HEK293 (cell line): ENCODE results near the gene HTR4.

Experiments
- ATF2 ChIP-seq: fragments of 450-650 bp; formaldehyde crosslinking; IDR thresholded peaks from 2 replicates; pipeline ENCODE4 v1.5.1; 2016; ENCODE audit warnings: missing biosample characterization, missing genetic modification characterization, low read depth
- CTCF ChIP-seq: fragments of 450-650 bp; formaldehyde crosslinking; IDR thresholded peaks from 2 replicates; pipeline ENCODE4 v1.5.1; 2016; ENCODE audit warnings: missing biosample characterization, missing genetic modification characterization
- SCRT2 ChIP-seq: fragments of 450-650 bp; formaldehyde crosslinking; IDR thresholded peaks from 2 replicates; pipeline ENCODE4 v1.5.1; 2016; ENCODE audit warnings: missing biosample characterization, missing genetic modification characterization
- ZBTB17 ChIP-seq: fragments of 450-650 bp; formaldehyde crosslinking; IDR thresholded peaks from 2 replicates; pipeline ENCODE4 v1.5.1; 2016; ENCODE audit warnings: missing biosample characterization, missing genetic modification characterization
- ZBTB21 ChIP-seq: fragments of 450-650 bp; formaldehyde crosslinking; IDR thresholded peaks from 2 replicates; pipeline ENCODE4 v1.5.1; 2017; ENCODE audit warnings: missing biosample characterization, missing genetic modification characterization
- ZNF175 ChIP-seq: fragments of 450-650 bp; formaldehyde crosslinking; IDR thresholded peaks from 2 replicates; pipeline ENCODE4 v1.5.1; 2016; ENCODE audit warnings: missing biosample characterization, missing genetic modification characterization
- ZNF24 ChIP-seq: fragments of 450-650 bp; formaldehyde crosslinking; IDR thresholded peaks from 2 replicates; pipeline ENCODE4 v1.5.1; 2016; ENCODE audit warnings: missing biosample characterization, missing genetic modification characterization
- ZNF274 ChIP-seq, 2 experiments: fragments of 200-500 bp in 1 of 2; fragments of 450-650 bp in 1 of 2; sonication (Bioruptor generic) in 1 of 2; formaldehyde crosslinking in 1 of 2; IDR thresholded peaks; 2 replicates each; pipeline versions ENCODE4 v1.5.1 to v1.6.1; 2014 to 2016; ENCODE audit warnings: borderline replicate concordance in 1 of 2, inconsistent platforms in 1 of 2, low read length in 1 of 2, missing biosample characterization in 1 of 2, missing genetic modification characterization in 1 of 2
- ZNF292 ChIP-seq: fragments of 450-650 bp; formaldehyde crosslinking; IDR thresholded peaks from 2 replicates; pipeline ENCODE4 v1.5.1; 2016; ENCODE audit warnings: low read depth, missing biosample characterization, missing genetic modification characterization, borderline replicate concordance
- ZNF549 ChIP-seq: fragments of 450-650 bp; IDR thresholded peaks from 2 replicates; pipeline ENCODE4 v1.5.1; 2018; ENCODE audit warnings: missing biosample characterization, missing genetic modification characterization, mild to moderate bottlenecking, inconsistent platforms, moderate library complexity
- ZNF561 ChIP-seq: fragments of 450-650 bp; IDR thresholded peaks from 2 replicates; pipeline ENCODE4 v1.5.1; 2018; ENCODE audit warnings: missing biosample characterization, missing genetic modification characterization, borderline replicate concordance
- ZNF670 ChIP-seq: fragments of 450-650 bp; formaldehyde crosslinking; IDR thresholded peaks from 2 replicates; pipeline ENCODE4 v1.5.1; 2016; ENCODE audit warnings: missing biosample characterization, missing genetic modification characterization, low read depth
- ZNF843 ChIP-seq: fragments of 450-650 bp; formaldehyde crosslinking; IDR thresholded peaks from 2 replicates; pipeline ENCODE4 v1.5.1; 2016; ENCODE audit warnings: missing biosample characterization, missing genetic modification characterization

- TF ChIP-seq ZNF292 (tag by site-specific recombination) (no peak), ZNF561 (no peak), CTCF (tag by site-specific recombination) (no peak), ZNF670 (tag by site-specific recombination) (no peak), ZNF274 (IDR thresholded peaks at IDR 0.05; ENCODE audit: low read length) (no peak), ZNF274 (tag by site-specific recombination; IDR thresholded peaks at IDR 0.05; ENCODE audit: borderline replicate concordance) (no peak), ZNF843 (tag by site-specific recombination) (no peak), ZNF24 (tag by site-specific recombination) (no peak), SCRT2 (tag by site-specific recombination) (no peak), ZBTB21 (tag by site-specific recombination) (no peak), ZBTB17 (no peak), ZNF549 (tag by site-specific recombination) (no peak), ZNF175 (tag by site-specific recombination) (no peak), ATF2 (tag by site-specific recombination) (no peak)
Measured at GRCh38 chr5:148585988-148586387, 68.3 kb downstream of the HTR4 start.
